Smooth muscle cell (in vitro differentiated cells): ENCODE measurements around the gene DKK3. TPM values are rescaled to one million over a fixed set of nuclear protein-coding genes. Genes with fewer than 3 reads are reported as not detected.

Experiments used
- DNase-seq: peaks from one replicate; lab custom pipeline; 2025; ENCODE audit not compliant: unreplicated experiment; lab: John Stamatoyannopoulos, UW
- H2AFZ ChIP-seq: fragments of 200-600 bp; sonication (generic); 2 replicates; pipeline ENCODE4 v1.6.0; 2016; ENCODE audit warnings: antibody characterized with exemption, low read depth, mild to moderate bottlenecking
- H3F3A ChIP-seq: fragments of 200-600 bp; sonication (generic); 2 replicates; pipeline ENCODE4 v1.6.0; 2017; ENCODE audit warnings: antibody characterized with exemption, low read depth
- H3K27ac ChIP-seq: fragments of 200-600 bp; sonication (generic); 2 replicates; pipeline ENCODE4 v1.5.1; 2016; ENCODE audit warnings: low read depth, mild to moderate bottlenecking
- H3K27me3 ChIP-seq: fragments of 200-600 bp; sonication (generic); 2 replicates; pipeline ENCODE4 v1.6.1; 2016; ENCODE audit warnings: low read depth, mild to moderate bottlenecking
- H3K36me3 ChIP-seq: fragments of 200-600 bp; sonication (generic); 2 replicates; pipeline ENCODE4 v1.5.1; 2016; ENCODE audit warnings: low read depth
- H3K4me1 ChIP-seq: fragments of 200-600 bp; sonication (generic); 2 replicates; pipeline ENCODE4 v1.5.1; 2016; ENCODE audit warnings: low read depth
- H3K4me2 ChIP-seq: fragments of 200-600 bp; sonication (generic); 2 replicates; pipeline ENCODE4 v1.6.0; 2016; ENCODE audit warnings: mild to moderate bottlenecking
- H3K4me3 ChIP-seq: fragments of 200-600 bp; sonication (generic); 2 replicates; pipeline ENCODE4 v1.5.1; 2016; ENCODE audit warnings: mild to moderate bottlenecking
- H3K79me2 ChIP-seq: fragments of 200-600 bp; sonication (generic); 2 replicates; pipeline ENCODE4 v1.6.0; 2016; ENCODE audit warnings: low read depth, mild to moderate bottlenecking
- H3K9ac ChIP-seq: fragments of 200-600 bp; sonication (generic); 2 replicates; pipeline ENCODE4 v1.6.0; 2016; ENCODE audit warnings: low read depth
- H3K9me3 ChIP-seq: fragments of 200-600 bp; sonication (generic); replicated peaks from 2 replicates; pipeline ENCODE4 v1.5.1; 2016; ENCODE audit warnings: low read depth
- H4K20me1 ChIP-seq: fragments of 200-600 bp; sonication (generic); 2 replicates; pipeline ENCODE4 v1.6.0; 2016; ENCODE audit warnings: low read depth
- CTCF ChIP-seq: fragments of 200-600 bp; sonication (generic); IDR thresholded peaks from 2 replicates; pipeline ENCODE4 v1.5.1; 2017; ENCODE audit warnings: borderline replicate concordance, mild to moderate bottlenecking, antibody characterized with exemption; ENCODE audit not compliant: insufficient read depth, poor library complexity, severe bottlenecking
- WGBS: methylation state at CpG from one replicate; pipeline ENCODE4 v1.1.7; 2016; ENCODE audit warnings: low lambda C conversion rate; 5-methylcytosine and 5-hydroxymethylcytosine counted together
- polyA plus RNA-seq: library from polyadenylated mRNA; unstranded; fragments of >200 nt; fragmentation: Nextera tagmentation; extraction: Ambion mirVana; gene quantifications from 2 replicates; pipeline ENCODE4 v1.2.1, GENCODE V29; 2016
- total RNA-seq: library from RNA; depleted of rRNA; stranded (reverse); fragments of >200 nt; gene quantifications from 2 replicates; pipeline ENCODE4 v1.2.3, GENCODE V29; 2014

Gene DKK3
- 112 and 113 TPM in 2 replicates for total RNA-seq
- 100 and 105 TPM in 2 replicates for polyA plus RNA-seq

GRCh38 chr11:12007769-12008737 lies at the start of gene DKK3:
DKK3 (minus strand) TSS chr11:12008626; CDS start chr11:12008582, 44 bp downstream.
- no peaks in the 10 kb centered on the region for H3K9me3 ChIP-seq
- no peaks in the 10 kb centered on the region for H3K36me3 ChIP-seq
- peak within 1 kb of the TSS; percentile 94 for H3K4me2 ChIP-seq
- TF ChIP-seq CTCF = no peak
- H4K20me1 ChIP-seq = no peaks in the 10 kb centered on the region
- no peak for DNase-seq
- peak within 1 kb of the TSS; percentile 85 for H2AFZ ChIP-seq
- H3K27ac ChIP-seq = no peak within 1 kb of the TSS
- no peaks in the 10 kb centered on the region for H3K27me3 ChIP-seq
- WGBS = 13% methylated on average over 39 of the region's 71 CpGs
- H3K79me2 ChIP-seq = no peaks in the 10 kb centered on the region
- H3K4me1 ChIP-seq = peaks cover 7% of the 10 kb centered on the region
- peak within 1 kb of the TSS; percentile 70 for H3K4me3 ChIP-seq
- peaks cover 5% of the 10 kb centered on the region for H3F3A ChIP-seq
- peak within 1 kb of the TSS; percentile 15 for H3K9ac ChIP-seq

GRCh38 chr11:12057299-12057980 lies 49.0 kb upstream of the DKK3 start:
- WGBS = over 99% methylated on average over 8 of the region's 8 CpGs
- Histone ChIP-seq H3K4me2 (no peak overlapping the region), H2AFZ (no peak overlapping the region), H3K9ac (no peak overlapping the region), H3K4me3 (no peak overlapping the region), H3K36me3 (no peaks in the 10 kb centered on the region), H3K27me3 (no peaks in the 10 kb centered on the region), H3F3A (no peaks in the 10 kb centered on the region), H3K9me3 (no peaks in the 10 kb centered on the region), H3K79me2 (no peaks in the 10 kb centered on the region), H3K4me1 (no peaks in the 10 kb centered on the region), H3K27ac (no peak overlapping the region), H4K20me1 (no peaks in the 10 kb centered on the region)
- DNase-seq = no peak
- no peak for TF ChIP-seq CTCF

- H3F3A ChIP-seq = no peaks in the 10 kb centered on the region
- H3K9ac ChIP-seq = no peak overlapping the region
- H3K27me3 ChIP-seq = no peaks in the 10 kb centered on the region
- H4K20me1 ChIP-seq = no peaks in the 10 kb centered on the region
- DNase-seq = no peak
- H3K27ac ChIP-seq = no peak overlapping the region
- H3K4me3 ChIP-seq = no peak overlapping the region
- no peak for TF ChIP-seq CTCF
- H3K36me3 ChIP-seq = no peaks in the 10 kb centered on the region
- H2AFZ ChIP-seq = no peak overlapping the region
- H3K4me1 ChIP-seq = no peaks in the 10 kb centered on the region
- no peaks in the 10 kb centered on the region for H3K9me3 ChIP-seq
- no peak overlapping the region for H3K4me2 ChIP-seq
- H3K79me2 ChIP-seq = no peaks in the 10 kb centered on the region
- 100% methylated on average over 3 of the region's 3 CpGs for WGBS
Measured at GRCh38 chr11:12056119-12056518, 47.7 kb upstream of the DKK3 start.
